Skeletal muscle tissue (tissue), 4 donors: ENCODE measurements around the gene TNFRSF21. TPM values are rescaled to one million over a fixed set of nuclear protein-coding genes. Genes with fewer than 3 reads are reported as not detected.
A peak's percentile ranks its signal among the peaks of the same experiment; 100 is the strongest.

Source experiments
- H3K27ac ChIP-seq: one replicate; pipeline ENCODE4 v1.7.0; 2013; ENCODE audit warnings: mild to moderate bottlenecking, low read depth, low read length, inconsistent platforms
- H3K27me3 ChIP-seq, 3 donors: one replicate each; pipeline ENCODE4 v1.7.0; 2013; ENCODE audit warnings: low read length in 3 of 3; ENCODE audit not compliant: control insufficient read depth in 3 of 3, insufficient read depth in 3 of 3
- H3K36me3 ChIP-seq, 3 donors: one replicate each; pipeline ENCODE4 v1.7.0; 2013; ENCODE audit warnings: low read length in 3 of 3; ENCODE audit not compliant: control insufficient read depth in 3 of 3, insufficient read depth in 3 of 3
- H3K4me1 ChIP-seq, 3 donors: one replicate each; pipeline ENCODE4 v1.7.0; 2013; ENCODE audit warnings: low read length in 3 of 3, mild to moderate bottlenecking in 3 of 3; ENCODE audit not compliant: control insufficient read depth in 3 of 3, insufficient read depth in 3 of 3
- H3K4me3 ChIP-seq, 3 donors: one replicate each; pipeline ENCODE4 v1.7.0; 2013; ENCODE audit warnings: low read length in 3 of 3
- H3K9ac ChIP-seq, 3 donors: one replicate each; pipeline ENCODE4 v1.7.0; 2013; ENCODE audit warnings: low read length in 3 of 3, mild to moderate bottlenecking in 3 of 3, moderate library complexity in 2 of 3, low read depth in 1 of 3
- H3K9me3 ChIP-seq, 3 donors: one replicate each; pipeline ENCODE4 v1.7.0; 2013; ENCODE audit warnings: low read length in 3 of 3; ENCODE audit not compliant: control insufficient read depth in 3 of 3
- total RNA-seq: library from RNA; depleted of rRNA; stranded (reverse); fragments of >200 nt; gene quantifications from one replicate; pipeline ENCODE4 v1.2.3, GENCODE V29; 2014
- donor health status: Osteomylitis.

The TNFRSF21 gene, protein sequence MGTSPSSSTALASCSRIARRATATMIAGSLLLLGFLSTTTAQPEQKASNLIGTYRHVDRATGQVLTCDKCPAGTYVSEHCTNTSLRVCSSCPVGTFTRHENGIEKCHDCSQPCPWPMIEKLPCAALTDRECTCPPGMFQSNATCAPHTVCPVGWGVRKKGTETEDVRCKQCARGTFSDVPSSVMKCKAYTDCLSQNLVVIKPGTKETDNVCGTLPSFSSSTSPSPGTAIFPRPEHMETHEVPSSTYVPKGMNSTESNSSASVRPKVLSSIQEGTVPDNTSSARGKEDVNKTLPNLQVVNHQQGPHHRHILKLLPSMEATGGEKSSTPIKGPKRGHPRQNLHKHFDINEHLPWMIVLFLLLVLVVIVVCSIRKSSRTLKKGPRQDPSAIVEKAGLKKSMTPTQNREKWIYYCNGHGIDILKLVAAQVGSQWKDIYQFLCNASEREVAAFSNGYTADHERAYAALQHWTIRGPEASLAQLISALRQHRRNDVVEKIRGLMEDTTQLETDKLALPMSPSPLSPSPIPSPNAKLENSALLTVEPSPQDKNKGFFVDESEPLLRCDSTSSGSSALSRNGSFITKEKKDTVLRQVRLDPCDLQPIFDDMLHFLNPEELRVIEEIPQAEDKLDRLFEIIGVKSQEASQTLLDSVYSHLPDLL
- total RNA-seq: 9.4 TPM

DNA sequence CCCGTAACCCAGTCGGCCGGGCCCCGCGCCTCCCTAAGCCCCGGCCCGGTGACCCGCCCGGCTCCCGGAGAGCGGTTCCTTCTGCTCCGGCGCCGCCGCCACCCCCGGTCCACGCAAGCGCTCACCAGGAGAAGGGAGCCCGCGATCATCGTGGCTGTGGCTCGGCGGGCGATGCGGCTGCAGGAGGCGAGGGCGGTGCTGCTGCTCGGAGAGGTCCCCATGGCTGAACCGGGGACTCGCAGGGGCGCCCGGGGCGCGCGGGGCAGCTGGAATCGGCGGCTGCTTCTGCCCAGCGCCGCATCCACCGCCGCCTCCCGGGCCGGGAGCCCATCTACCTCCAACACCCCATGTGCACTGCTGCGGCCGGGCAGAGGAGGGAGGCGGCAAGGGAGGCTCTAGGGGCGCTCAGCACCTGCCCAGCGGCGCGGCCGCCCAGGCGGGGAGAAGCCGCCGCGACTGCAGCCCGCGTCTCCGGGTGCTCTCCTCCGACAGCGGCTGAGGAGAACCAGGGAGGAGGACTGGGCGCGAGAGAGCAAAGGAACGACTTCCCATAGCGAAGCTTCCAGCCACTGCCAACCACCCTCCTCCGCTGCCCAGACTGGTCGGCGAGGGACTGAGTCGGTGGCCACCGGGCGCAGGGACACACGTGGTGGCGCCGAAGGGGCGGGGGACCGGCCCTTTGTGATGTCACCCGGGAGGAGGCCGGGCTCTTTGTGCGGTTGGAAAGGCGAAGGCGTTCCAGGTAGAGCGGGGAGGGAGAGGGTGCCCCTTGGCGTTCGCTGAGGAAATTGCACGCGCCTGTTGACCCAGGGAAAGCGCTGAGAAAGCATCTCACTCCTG, at the start of gene TNFRSF21:
TSS of gene TNFRSF21 (minus strand) at position 615 of the 840 bp plus-strand sequence. CDS start at position 221, 394 bp downstream.
- Histone ChIP-seq H3K27me3 (peaks cover 0 to 20% (median 16%) of the 10 kb centered on the region in 3 donors), H3K9ac (peak within 1 kb of the TSS; percentile 63 to 74 (median 65)), H3K36me3 (no peaks in the 10 kb centered on the region), H3K4me3 (peak within 1 kb of the TSS; percentile 71 to 83 (median 76)), H3K27ac (peak within 1 kb of the TSS; percentile 56), H3K9me3 (no peaks in the 10 kb centered on the region), H3K4me1 (peaks cover 4 to 11% (median 8%) of the 10 kb centered on the region in 3 donors)

DNA sequence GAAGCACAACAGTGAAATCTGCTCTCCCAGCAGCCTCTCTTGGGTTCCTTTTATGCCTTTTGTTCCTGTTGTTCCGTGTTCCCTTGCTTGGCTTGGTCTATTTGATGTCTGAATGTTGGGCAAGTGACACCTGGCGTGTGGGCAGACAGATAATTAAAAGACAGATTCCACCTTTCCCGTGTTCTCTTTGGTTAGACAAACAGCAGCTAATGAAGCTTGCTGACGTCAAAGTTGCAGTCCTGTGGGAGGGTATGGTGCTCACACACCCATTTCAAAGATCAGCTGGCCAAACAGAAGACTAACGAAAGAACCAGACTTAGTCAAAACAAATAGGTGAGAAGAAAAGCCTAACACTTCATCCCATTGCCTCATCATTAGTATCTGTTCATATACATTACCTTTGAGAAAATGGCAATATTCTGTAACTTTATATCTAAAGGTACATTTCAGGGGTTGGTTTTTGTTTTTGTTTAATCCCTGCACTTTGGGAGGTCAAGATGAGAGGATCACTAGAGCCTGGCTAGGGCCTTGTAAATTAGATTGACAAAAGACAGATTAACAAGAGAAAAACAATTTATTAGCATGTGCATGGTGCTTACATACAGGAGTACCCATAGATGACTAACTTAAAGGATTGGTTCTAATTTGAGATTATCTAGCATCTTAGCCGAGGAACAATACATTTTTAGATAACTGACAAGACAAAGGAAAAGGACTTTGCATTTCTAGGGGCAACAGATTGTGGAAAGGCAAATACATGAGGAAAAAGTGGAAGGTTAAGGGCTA, 48.9 kb upstream of the TNFRSF21 start:
- Histone ChIP-seq H3K27me3 (no peaks in the 10 kb centered on the region), H3K4me1 (no peaks in the 10 kb centered on the region), H3K27ac (no peak overlapping the region), H3K9ac (no peak overlapping the region), H3K4me3 (no peak overlapping the region), H3K9me3 (no peaks in the 10 kb centered on the region), H3K36me3 (no peaks in the 10 kb centered on the region)

DNA sequence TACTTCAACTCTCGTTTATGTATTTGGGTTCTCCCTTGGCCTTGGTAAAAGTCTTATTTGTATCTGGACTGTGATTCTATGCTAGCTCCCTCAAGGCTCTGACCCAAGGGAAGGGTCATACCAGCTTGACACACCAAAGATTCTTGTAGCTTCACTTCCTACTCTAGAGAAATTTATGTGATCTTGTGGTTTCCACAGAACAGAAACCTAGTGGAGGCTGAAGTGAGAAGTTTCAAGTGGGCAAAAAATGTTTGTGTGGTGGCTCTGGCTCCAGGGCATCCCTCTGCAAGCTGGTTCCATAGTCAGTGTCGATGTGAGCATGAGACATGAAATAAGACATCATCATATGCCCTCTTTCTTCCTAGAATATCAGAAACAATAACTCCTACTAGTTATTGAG, 48.1 kb upstream of the TNFRSF21 start:
- H3K36me3 ChIP-seq: no peaks in the 10 kb centered on the region
- no peak overlapping the region for H3K4me3 ChIP-seq
- H3K4me1 ChIP-seq: no peaks in the 10 kb centered on the region
- no peaks in the 10 kb centered on the region for H3K9me3 ChIP-seq
- H3K9ac ChIP-seq: no peak overlapping the region
- H3K27me3 ChIP-seq: no peaks in the 10 kb centered on the region
- no peak overlapping the region for H3K27ac ChIP-seq

DNA sequence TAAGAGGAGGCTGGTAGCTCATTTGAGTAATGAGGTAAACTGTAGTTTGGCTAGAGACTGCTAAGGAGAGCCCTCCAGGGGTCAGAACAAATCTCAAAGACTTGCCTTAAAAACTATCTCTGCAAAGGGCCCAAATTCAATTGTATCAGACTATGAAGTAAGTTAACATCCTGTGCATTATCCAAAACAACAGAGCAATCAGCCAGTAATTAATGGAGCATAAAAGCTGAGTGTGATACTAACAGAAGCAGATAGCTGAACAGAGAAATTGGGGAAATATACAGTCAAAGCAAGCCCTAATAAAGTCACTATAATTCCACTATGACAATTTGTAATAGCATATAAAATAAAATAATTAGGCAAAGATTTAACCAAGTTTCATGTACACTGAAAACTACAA, 45.8 kb upstream of the TNFRSF21 start:
- H3K27me3 ChIP-seq: no peaks in the 10 kb centered on the region

DNA sequence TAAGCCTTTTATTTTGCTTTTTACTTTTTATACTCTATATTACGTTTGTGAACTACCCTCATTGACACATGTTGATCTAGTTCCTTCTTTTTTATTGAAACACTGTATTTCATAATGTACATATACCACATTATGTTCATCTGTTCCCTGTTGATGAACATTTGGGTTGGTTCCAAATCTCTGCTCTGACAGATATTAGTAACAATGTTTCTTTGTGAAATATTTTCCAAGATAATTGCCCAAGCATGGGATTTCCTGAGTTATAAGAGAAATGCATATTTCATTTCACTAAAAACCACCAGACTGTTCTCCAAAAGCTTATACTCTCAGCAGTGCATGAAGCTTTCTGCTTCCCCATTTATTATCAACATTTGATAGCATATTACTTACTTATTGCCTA, 44.2 kb upstream of the TNFRSF21 start:
- Histone ChIP-seq H3K36me3 (no peaks in the 10 kb centered on the region), H3K4me3 (no peak overlapping the region), H3K4me1 (no peaks in the 10 kb centered on the region), H3K27ac (no peak overlapping the region), H3K27me3 (no peaks in the 10 kb centered on the region), H3K9ac (no peak overlapping the region), H3K9me3 (no peaks in the 10 kb centered on the region)

More for the DNA sequence above, 45.8 kb upstream of the TNFRSF21 start:
- H3K4me1 ChIP-seq: no peaks in the 10 kb centered on the region
- no peaks in the 10 kb centered on the region for H3K9me3 ChIP-seq
- H3K9ac ChIP-seq: no peak overlapping the region
- no peak overlapping the region for H3K27ac ChIP-seq
- no peaks in the 10 kb centered on the region for H3K36me3 ChIP-seq
- no peak overlapping the region for H3K4me3 ChIP-seq

DNA sequence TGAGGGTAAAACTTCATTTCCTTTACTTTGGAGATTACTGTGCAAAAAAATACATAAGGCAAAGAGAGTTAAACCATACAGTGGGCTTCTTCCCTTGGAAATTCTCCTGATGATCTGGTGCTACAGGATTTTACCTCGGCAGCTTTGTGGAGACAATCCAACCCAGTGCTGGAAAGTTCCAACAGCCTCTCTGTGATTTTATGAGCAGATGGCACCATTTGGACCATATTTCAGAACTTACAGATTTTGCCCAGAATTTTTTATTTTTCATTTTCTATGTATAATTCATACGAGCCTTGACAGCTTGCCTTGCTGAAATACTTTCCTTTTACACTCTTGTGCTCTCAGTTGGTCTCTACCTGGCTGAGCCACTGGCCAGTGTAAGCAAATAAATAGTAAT, 43.3 kb upstream of the TNFRSF21 start:
- no peaks in the 10 kb centered on the region for H3K9me3 ChIP-seq
- no peak overlapping the region for H3K9ac ChIP-seq
- no peak overlapping the region for H3K4me3 ChIP-seq
- H3K36me3 ChIP-seq: no peaks in the 10 kb centered on the region
- no peaks in the 10 kb centered on the region for H3K4me1 ChIP-seq
- H3K27me3 ChIP-seq: no peaks in the 10 kb centered on the region
- no peak overlapping the region for H3K27ac ChIP-seq

DNA sequence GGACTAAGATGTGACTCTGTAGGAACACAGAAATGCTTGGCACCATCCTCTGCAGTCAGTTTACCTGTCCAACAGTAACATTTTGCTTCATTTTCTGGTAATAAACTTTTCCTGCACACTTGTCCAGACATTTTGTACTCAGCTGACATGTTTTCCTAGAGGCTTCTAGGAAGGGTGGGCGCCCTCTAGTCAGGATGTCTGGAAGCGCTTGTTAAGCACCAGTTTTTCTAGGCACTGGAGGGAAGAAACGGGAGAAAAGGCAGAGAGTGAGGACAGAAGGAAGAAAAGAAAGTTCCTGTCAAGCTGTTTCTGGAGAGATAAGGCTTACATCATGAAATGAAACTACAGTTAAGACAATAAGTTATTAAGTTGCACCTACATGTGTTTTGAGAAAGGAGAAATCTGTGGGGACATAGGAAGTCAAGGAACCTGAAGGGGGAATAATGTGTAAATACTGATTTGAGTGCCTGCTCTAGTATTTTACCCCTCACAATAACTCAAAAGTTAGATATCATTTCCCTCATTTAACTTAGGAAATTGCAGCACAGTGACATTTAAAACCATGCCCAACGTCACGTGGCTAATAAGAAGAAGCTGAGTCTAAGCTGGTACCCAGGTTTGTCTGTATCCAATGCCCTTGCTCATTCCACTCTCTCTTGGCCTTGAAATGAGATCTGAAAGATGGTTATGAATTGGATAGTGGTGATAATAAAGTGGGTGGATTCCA, 42.7 kb upstream of the TNFRSF21 start:
- Histone ChIP-seq H3K36me3 (no peaks in the 10 kb centered on the region), H3K9ac (no peak overlapping the region), H3K4me3 (no peak overlapping the region), H3K9me3 (no peaks in the 10 kb centered on the region), H3K27ac (no peak overlapping the region), H3K4me1 (no peaks in the 10 kb centered on the region), H3K27me3 (no peaks in the 10 kb centered on the region)

DNA sequence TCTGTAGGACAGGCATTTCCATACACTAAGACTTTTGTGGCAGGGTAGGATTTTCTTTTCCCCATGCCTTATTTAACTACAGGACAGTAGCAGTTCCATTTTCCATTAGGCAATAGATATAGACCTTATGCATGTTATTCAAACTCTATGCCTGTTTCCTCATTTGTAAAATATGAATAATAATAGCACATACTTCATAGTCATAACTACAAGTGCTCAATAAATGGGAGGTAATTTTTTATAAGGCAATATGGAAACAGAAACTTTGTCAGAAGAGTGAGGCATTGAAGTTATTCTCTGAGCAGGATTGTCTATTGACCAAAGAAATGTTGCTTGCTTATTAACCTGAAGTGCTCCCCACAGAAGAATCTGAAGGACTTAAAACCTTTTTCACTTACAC, 41.9 kb upstream of the TNFRSF21 start:
- Histone ChIP-seq H3K4me1 (no peaks in the 10 kb centered on the region), H3K4me3 (no peak overlapping the region), H3K27ac (no peak overlapping the region), H3K27me3 (no peaks in the 10 kb centered on the region), H3K36me3 (no peaks in the 10 kb centered on the region), H3K9ac (no peak overlapping the region), H3K9me3 (no peaks in the 10 kb centered on the region)

DNA sequence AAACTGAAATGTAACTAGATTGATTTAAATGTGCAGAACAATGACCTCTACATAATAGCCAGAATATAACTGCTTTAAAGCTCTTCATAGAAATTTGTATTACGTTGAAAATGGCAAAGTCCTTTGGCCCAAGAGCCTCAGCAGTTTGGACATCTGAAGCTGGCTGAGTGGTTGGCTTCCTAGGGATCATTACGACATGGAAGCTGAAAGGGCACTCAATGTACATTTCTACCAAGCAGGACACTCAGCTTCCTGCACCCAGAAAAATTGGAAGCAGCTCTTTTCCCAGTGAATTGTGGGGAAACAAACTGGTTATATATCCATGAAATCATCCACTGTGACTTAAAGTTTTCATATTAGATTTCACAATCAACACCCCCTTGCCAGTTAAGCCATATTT, 40.2 kb upstream of the TNFRSF21 start:
- Histone ChIP-seq H3K4me1 (no peaks in the 10 kb centered on the region), H3K27me3 (no peaks in the 10 kb centered on the region), H3K36me3 (no peaks in the 10 kb centered on the region), H3K9me3 (no peaks in the 10 kb centered on the region), H3K9ac (no peak overlapping the region), H3K27ac (no peak overlapping the region), H3K4me3 (no peak overlapping the region)
